ENCODE data around the gene SNX32.

SNX32 gene

DNA sequence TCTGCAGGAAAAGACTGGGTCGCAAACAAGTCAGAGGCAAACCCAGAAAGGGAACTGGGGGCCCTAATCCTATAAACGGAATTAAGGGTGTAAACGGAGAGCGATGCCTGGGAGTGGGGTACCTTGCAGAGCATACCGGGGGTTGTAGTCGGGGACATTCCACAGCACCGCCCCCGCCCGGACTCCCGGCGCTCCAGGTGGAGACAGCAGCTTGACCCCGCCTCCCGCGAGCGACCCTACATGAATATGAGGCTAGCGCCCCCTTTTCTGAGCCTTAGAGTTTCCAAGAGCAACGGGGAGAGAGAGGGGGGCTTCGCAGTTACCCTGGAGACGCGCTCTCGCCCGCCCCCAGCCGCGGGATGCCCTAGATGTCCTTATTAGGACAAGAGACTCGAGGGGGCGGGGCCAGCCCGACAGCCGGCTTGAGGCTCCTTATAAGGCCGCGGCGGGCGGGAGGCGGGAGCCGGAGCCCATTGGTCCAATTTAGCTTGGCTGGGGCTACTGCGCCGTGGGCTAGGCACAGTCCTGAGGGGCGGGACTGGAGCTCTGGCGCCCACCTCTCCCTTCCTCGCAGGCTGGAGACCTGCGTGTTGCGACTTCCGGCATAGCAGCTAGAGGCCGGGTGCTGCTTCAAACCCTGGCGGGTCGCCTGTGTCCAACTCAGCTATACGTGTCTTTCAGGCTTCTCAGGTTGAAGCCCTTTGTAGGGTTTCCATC is 25.5 kb downstream of the SNX32 start:
- TF ChIP-seq, protein P1, sequence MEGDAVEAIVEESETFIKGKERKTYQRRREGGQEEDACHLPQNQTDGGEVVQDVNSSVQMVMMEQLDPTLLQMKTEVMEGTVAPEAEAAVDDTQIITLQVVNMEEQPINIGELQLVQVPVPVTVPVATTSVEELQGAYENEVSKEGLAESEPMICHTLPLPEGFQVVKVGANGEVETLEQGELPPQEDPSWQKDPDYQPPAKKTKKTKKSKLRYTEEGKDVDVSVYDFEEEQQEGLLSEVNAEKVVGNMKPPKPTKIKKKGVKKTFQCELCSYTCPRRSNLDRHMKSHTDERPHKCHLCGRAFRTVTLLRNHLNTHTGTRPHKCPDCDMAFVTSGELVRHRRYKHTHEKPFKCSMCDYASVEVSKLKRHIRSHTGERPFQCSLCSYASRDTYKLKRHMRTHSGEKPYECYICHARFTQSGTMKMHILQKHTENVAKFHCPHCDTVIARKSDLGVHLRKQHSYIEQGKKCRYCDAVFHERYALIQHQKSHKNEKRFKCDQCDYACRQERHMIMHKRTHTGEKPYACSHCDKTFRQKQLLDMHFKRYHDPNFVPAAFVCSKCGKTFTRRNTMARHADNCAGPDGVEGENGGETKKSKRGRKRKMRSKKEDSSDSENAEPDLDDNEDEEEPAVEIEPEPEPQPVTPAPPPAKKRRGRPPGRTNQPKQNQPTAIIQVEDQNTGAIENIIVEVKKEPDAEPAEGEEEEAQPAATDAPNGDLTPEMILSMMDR (IDR thresholded peaks at IDR 0.05; ENCODE audit: insufficient read depth, missing control alignments): no peak
- peak; percentile 86 for DNase-seq (ENCODE audit: insufficient read length, low spot score)
- FAIRE-seq: no peak

DNA sequence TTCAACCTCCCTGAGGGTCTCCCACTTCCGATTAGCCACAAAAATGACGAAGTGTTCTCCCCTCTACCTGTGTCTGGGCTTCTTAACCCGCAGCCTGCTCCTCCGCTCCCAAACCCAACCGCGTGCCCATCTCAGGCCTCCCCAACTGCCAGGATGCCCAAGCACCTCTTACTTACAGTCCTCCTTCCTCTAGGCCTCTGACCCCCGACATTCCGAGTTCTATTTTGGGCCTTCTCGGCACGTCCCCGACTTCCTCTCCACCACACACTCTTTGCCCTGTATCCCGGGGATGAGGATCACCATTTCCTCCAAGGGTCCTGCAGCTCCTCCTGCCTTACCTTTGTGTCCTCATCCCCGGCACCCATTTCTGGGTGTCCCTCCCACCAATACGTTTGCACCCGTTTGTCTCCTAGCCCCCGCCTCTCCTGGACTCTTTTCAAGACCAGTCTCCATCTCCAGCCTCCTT is 26.1 kb downstream of the SNX32 start:
- no peak for DNase-seq (ENCODE audit: insufficient read length, low spot score)
- FAIRE-seq: no peak
- TF ChIP-seq, protein P1 (IDR thresholded peaks at IDR 0.05; ENCODE audit: insufficient read depth, missing control alignments): no peak

DNA sequence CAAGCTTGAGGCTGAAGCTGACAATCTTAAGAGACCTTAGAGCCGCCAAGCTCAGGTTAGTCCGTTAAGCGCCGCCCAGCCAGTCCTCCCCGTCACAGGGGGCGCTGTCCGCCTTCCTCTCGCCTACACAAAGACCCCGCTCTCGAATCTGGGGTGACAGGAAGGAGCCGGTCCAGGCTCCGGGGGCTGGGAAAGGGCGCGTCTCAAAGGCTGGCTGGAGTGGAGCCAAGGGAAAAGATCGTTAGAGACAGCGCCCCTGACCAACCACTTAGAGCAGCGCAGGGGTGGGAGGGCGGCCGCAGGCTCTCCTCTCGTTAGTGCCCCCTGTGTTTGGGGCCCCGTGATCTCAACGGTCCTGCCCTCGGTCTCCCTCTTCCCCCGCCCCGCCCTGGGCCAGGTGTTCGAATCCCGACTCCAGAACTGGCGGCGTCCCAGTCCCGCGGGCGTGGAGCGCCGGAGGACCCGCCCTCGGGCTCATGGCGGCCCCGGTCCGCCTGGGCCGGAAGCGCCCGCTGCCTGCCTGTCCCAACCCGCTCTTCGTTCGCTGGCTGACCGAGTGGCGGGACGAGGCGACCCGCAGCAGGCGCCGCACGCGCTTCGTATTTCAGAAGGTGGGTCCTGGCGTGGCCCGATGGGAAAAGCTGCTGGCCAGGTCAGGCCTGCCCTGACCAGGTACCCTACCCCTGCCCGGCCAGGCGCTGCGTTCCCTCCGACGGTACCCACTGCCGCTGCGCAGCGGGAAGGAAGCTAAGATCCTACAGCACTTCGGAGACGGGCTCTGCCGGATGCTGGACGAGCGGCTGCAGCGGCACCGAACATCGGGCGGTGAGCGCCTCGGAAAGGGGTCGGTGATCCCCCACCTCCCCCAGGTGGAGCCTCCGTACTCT is 26.8 kb downstream of the SNX32 start, which contains the start of gene MUS81:
Gene MUS81, plus strand, starts transcription at position 156 of the 887 bp plus-strand sequence. Its CDS starts 321 bp downstream, at position 477.
- TF ChIP-seq, protein P1 (IDR thresholded peaks at IDR 0.05; ENCODE audit: insufficient read depth, missing control alignments): peak; percentile 80
- FAIRE-seq (no peak), DNase-seq (ENCODE audit: insufficient read length, low spot score) (peak; percentile 95)

DNA sequence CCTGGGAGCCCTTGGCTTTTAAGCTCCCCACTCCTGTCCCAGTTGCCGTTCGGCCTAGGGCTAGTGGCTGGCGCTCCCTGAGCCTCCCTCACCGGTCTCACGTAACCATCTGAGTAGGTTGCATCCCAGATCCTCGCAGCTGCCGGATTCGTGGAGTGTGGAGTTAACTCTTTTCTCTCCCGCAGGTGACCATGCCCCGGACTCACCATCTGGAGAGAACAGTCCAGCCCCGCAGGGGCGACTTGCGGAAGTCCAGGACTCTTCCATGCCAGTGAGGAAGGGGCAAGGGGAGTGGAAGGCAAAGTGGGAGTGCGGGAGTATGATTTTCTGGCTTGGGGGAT is 27.4 kb downstream of the SNX32 start:
- TF ChIP-seq, protein P1 (IDR thresholded peaks at IDR 0.05; ENCODE audit: insufficient read depth, missing control alignments): no peak
- FAIRE-seq (no peak), DNase-seq (ENCODE audit: insufficient read length, low spot score) (no peak)

DNA sequence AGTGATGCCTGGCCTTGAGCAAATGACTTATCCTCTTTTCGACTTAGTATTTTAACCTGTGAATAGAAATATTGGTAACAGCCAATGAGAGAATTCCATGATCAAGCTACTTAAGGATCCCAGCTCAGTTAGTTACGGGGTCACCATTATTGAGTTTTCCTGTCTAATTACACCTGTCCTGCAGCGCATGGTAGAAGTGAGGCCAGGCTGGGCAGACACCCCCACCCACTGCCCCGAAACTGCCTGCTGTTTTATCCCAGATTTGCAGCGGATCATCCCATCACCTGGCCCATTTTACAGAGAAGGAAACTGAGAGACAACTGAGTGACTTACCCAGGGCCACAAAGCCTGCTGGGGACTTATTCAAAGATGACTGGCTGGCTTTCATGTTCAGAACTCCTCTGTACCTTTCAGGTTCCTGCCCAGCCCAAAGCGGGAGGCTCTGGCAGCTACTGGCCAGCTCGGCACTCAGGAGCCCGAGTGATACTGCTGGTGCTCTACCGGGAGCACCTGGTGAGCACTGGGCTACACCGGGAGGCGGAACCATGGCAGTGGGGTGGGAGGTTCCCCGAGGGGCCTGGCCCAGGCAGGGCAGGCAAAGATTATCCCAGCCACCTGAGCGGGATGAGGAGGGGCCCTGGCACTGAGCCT is 27.9 kb downstream of the SNX32 start:
- FAIRE-seq: no peak
- DNase-seq (ENCODE audit: insufficient read length, low spot score): no peak
- TF ChIP-seq, protein P1 (IDR thresholded peaks at IDR 0.05; ENCODE audit: insufficient read depth, missing control alignments): no peak

DNA sequence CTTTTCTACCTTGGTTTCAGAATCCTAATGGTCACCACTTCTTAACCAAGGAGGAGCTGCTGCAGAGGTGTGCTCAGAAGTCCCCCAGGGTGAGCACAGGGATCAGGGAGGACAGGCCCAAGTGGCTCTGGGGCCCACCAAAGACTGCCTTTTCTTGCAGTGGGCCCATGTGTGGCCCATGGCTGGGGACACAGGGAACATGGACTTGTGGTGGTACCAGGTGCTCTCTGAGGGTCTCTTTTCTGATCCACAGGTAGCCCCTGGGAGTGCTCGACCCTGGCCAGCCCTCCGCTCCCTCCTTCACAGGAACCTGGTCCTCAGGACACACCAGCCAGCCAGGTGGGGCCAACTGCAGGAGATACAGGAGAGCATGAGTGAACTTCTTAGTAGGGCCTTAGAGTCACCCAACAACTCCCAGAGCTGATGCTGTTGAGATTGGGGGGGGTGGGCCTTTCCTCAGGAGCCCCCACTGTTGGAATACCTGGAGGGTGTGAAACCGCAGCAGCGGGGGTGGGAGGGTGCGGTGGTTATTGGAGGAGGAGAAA is 28.5 kb downstream of the SNX32 start:
- DNase-seq (ENCODE audit: insufficient read length, low spot score) (no peak), FAIRE-seq (no peak)

More for the DNA sequence above, 28.5 kb downstream of the SNX32 start:
- TF ChIP-seq, protein P1 (IDR thresholded peaks at IDR 0.05; ENCODE audit: insufficient read depth, missing control alignments): no peak

Measured in D721Med (cell line).